ENCODE measurements around the gene ZNF100.

- no peak for TF ChIP-seq POLR2A (IDR thresholded peaks at IDR 0.05; ENCODE audit: low read depth, low read length)
- TF ChIP-seq POLR2AphosphoS5 (IDR thresholded peaks at IDR 0.05; ENCODE audit: low read depth, low read length), result no peak
- TF ChIP-seq TAF1 (IDR thresholded peaks at IDR 0.05; ENCODE audit: borderline replicate concordance, low read depth, low read length), result no peak
Measured at GRCh38 chr19:21751384-21751783, 16.0 kb downstream of the ZNF100 start.
